HepG2 (cell line): ENCODE data around the gene RBCK1. TPM values are rescaled to one million over a fixed set of nuclear protein-coding genes. Genes with fewer than 3 reads are reported as not detected.

Source experiments
- GATAD2A ChIP-seq: IDR thresholded peaks from 2 replicates; pipeline ENCODE4 v1.6.1; 2016
- STAT5B ChIP-seq: sonication (generic); formaldehyde crosslinking; IDR thresholded peaks from 2 replicates; pipeline ENCODE4 v1.4.0; 2020; ENCODE audit warnings: missing genetic modification reagents
- TBP ChIP-seq: sonication (generic); formaldehyde crosslinking; IDR thresholded peaks from 2 replicates; pipeline ENCODE4 v1.5.0; 2020; ENCODE audit warnings: missing genetic modification reagents
- TCF12 ChIP-seq, 2 experiments: fragments of 450-650 bp in 1 of 2; sonication (generic) in 1 of 2; formaldehyde crosslinking in 1 of 2; IDR thresholded peaks; 2 replicates each; pipeline versions ENCODE4 v1.6.1 to v1.8.0; 2017 to 2022; ENCODE audit warnings: antibody characterized with exemption in 1 of 2, mild to moderate bottlenecking in 1 of 2, missing genetic modification reagents in 1 of 2, moderate library complexity in 1 of 2
- WIZ ChIP-seq: sonication (generic); formaldehyde crosslinking; IDR thresholded peaks from 2 replicates; pipeline ENCODE4 v1.5.1; 2020; ENCODE audit warnings: mild to moderate bottlenecking, missing genetic modification reagents
- ZFP37 ChIP-seq: sonication (generic); formaldehyde crosslinking; IDR thresholded peaks from 2 replicates; pipeline ENCODE4 v1.4.0; 2020; ENCODE audit warnings: missing genetic modification reagents, borderline replicate concordance
- ZNF10 ChIP-seq: sonication (generic); formaldehyde crosslinking; IDR thresholded peaks from 2 replicates; pipeline ENCODE4 v1.4.0; 2020; ENCODE audit warnings: mild to moderate bottlenecking, low read depth, missing genetic modification reagents, borderline replicate concordance
- ZNF713 ChIP-seq: sonication (generic); formaldehyde crosslinking; IDR thresholded peaks from 2 replicates; pipeline ENCODE4 v1.4.0; 2020; ENCODE audit warnings: mild to moderate bottlenecking, missing genetic modification reagents
- ZNF75D ChIP-seq: sonication (generic); formaldehyde crosslinking; IDR thresholded peaks from 2 replicates; pipeline ENCODE4 v1.8.1; 2023; ENCODE audit warnings: missing genetic modification reagents, mild to moderate bottlenecking, borderline replicate concordance
- ZNF777 ChIP-seq: sonication (generic); formaldehyde crosslinking; IDR thresholded peaks from 2 replicates; pipeline ENCODE4 v1.4.0; 2020; ENCODE audit warnings: missing genetic modification reagents
- polyA plus RNA-seq, 8 experiments: library from polyadenylated mRNA; depleted of rRNA in 3 of 8; stranded (reverse) in 7 of 8; unstranded in 1 of 8; fragments of >200 nt; fragmentation: Illumina TruSeq in 4 of 8; extraction: Trizol in 4 of 8; gene quantifications; 2 replicates each; pipeline versions ENCODE4 v1.2.1 to v1.2.3, GENCODE V29; 2011 to 2016; ENCODE audit warnings: low read depth in 4 of 8, missing spikeins in 1 of 8, mixed read lengths in 1 of 8; ENCODE audit not compliant: insufficient read depth in 1 of 8
- total RNA-seq, 5 experiments: library from RNA; depleted of rRNA; stranded (reverse); fragments of >200 nt; fragmentation: Illumina TruSeq; extraction: Trizol; gene quantifications; 2 replicates each; pipeline ENCODE4 v1.2.3, GENCODE V29; 2016; ENCODE audit warnings: low read depth in 1 of 5
- TF ChIP-seq, protein P1 (sequence below): sonication (generic); formaldehyde crosslinking; IDR thresholded peaks from 2 replicates; pipeline ENCODE4 v1.5.0; 2020; ENCODE audit warnings: missing genetic modification reagents
- TF ChIP-seq, protein P2 (sequence below): sonication (generic); formaldehyde crosslinking; IDR thresholded peaks from 2 replicates; pipeline ENCODE4 v1.4.0; 2020; ENCODE audit warnings: missing genetic modification reagents
- TF ChIP-seq, protein P3 (sequence below), 2 experiments: sonication (generic) in 1 of 2; formaldehyde crosslinking in 1 of 2; IDR thresholded peaks; 2 replicates each; pipeline versions ENCODE4 v1.6.1 to v1.9.0; 2014 to 2022; ENCODE audit warnings: antibody characterized with exemption in 1 of 2, borderline replicate concordance in 1 of 2, inconsistent platforms in 1 of 2, low read depth in 1 of 2, missing genetic modification reagents in 1 of 2

Gene RBCK1
- total and polyA plus RNA-seq, 2 of the 13 experiments (the other 11 are each of a cell fraction or from before 2014, with no cell fraction given): 149 to 215 TPM

DNA sequence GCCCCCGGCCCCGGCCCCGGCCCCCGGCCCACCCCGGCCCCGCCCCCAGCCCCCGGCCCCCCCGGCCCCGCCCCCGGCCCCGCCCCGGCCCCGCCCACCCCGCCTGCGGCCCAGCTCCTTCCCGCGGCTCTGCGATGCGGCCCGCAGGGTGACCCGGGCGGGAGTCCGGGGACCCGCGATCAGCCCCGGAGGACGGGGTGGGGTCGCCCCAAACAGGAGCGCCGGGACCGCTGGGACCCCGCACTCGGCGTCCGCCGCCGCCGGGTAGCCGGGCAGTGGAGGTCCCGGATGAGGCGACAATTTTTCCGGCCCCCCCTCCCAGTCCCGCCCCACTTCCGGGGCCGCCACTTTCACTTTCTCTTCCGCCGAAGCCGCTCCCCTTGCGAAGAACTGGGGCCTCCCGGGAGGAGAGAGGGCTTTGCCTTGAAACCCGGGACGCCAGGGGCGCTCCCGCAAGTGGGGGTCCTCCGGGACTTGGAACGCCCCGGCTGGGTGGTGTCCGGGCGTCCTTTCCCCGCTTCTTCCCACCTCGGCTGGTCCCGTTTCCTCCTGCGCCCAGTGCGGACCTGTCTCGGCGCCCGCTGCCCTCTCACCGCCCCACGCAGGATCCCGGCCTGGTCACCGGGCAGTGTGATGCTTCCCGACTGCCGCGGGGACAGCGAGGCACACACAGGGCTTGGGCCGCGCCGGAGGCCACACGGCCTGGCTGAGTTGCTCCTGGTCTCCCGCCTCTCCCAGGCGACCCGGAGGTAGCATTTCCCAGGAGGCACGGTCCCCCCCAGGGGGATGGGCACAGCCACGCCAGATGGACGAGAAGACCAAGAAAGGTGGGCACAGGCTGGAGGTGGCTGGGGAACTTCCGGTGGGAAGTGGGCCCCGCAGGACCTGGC, at the start of gene RBCK1 (continued):
- TF ChIP-seq TCF12 (IDR thresholded peaks at IDR 0.05): no peak
- TF ChIP-seq TCF12 (CRISPR knock-in tag; IDR thresholded peaks at IDR 0.05): peak; percentile 97
- peak; percentile 71; the same call in 1 of the 2 replicates for TF ChIP-seq ZFP37 (CRISPR knock-in tag)
- TF ChIP-seq, protein P1, sequence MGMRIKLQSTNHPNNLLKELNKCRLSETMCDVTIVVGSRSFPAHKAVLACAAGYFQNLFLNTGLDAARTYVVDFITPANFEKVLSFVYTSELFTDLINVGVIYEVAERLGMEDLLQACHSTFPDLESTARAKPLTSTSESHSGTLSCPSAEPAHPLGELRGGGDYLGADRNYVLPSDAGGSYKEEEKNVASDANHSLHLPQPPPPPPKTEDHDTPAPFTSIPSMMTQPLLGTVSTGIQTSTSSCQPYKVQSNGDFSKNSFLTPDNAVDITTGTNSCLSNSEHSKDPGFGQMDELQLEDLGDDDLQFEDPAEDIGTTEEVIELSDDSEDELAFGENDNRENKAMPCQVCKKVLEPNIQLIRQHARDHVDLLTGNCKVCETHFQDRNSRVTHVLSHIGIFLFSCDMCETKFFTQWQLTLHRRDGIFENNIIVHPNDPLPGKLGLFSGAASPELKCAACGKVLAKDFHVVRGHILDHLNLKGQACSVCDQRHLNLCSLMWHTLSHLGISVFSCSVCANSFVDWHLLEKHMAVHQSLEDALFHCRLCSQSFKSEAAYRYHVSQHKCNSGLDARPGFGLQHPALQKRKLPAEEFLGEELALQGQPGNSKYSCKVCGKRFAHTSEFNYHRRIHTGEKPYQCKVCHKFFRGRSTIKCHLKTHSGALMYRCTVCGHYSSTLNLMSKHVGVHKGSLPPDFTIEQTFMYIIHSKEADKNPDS (CRISPR knock-in tag): no peak
- TF ChIP-seq, protein P2, sequence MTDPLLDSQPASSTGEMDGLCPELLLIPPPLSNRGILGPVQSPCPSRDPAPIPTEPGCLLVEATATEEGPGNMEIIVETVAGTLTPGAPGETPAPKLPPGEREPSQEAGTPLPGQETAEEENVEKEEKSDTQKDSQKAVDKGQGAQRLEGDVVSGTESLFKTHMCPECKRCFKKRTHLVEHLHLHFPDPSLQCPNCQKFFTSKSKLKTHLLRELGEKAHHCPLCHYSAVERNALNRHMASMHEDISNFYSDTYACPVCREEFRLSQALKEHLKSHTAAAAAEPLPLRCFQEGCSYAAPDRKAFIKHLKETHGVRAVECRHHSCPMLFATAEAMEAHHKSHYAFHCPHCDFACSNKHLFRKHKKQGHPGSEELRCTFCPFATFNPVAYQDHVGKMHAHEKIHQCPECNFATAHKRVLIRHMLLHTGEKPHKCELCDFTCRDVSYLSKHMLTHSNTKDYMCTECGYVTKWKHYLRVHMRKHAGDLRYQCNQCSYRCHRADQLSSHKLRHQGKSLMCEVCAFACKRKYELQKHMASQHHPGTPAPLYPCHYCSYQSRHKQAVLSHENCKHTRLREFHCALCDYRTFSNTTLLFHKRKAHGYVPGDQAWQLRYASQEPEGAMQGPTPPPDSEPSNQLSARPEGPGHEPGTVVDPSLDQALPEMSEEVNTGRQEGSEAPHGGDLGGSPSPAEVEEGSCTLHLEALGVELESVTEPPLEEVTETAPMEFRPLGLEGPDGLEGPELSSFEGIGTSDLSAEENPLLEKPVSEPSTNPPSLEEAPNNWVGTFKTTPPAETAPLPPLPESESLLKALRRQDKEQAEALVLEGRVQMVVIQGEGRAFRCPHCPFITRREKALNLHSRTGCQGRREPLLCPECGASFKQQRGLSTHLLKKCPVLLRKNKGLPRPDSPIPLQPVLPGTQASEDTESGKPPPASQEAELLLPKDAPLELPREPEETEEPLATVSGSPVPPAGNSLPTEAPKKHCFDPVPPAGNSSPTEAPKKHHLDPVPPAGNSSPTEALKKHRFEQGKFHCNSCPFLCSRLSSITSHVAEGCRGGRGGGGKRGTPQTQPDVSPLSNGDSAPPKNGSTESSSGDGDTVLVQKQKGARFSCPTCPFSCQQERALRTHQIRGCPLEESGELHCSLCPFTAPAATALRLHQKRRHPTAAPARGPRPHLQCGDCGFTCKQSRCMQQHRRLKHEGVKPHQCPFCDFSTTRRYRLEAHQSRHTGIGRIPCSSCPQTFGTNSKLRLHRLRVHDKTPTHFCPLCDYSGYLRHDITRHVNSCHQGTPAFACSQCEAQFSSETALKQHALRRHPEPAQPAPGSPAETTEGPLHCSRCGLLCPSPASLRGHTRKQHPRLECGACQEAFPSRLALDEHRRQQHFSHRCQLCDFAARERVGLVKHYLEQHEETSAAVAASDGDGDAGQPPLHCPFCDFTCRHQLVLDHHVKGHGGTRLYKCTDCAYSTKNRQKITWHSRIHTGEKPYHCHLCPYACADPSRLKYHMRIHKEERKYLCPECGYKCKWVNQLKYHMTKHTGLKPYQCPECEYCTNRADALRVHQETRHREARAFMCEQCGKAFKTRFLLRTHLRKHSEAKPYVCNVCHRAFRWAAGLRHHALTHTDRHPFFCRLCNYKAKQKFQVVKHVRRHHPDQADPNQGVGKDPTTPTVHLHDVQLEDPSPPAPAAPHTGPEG (CRISPR knock-in tag): peak; percentile 75; the same call in 1 of the 2 replicates
- TF ChIP-seq ZNF713 (CRISPR knock-in tag): peak; percentile 92; the same call in 1 of the 2 replicates
- no peak for TF ChIP-seq ZNF10
- peak; percentile 54; the same call in 1 of the 2 replicates for TF ChIP-seq ZNF777 (CRISPR knock-in tag)
- peak; percentile 84; the same call in 1 of the 2 replicates for TF ChIP-seq ZNF75D (CRISPR knock-in tag)
- peak; percentile 63; the same call in 1 of the 2 replicates for TF ChIP-seq TBP (CRISPR knock-in tag)
- TF ChIP-seq WIZ: peak; percentile 74; the same call in 1 of the 2 replicates
- TF ChIP-seq GATAD2A (CRISPR knock-in tag): peak; percentile 56; the same call in 1 of the 2 replicates
- TF ChIP-seq, protein P3, sequence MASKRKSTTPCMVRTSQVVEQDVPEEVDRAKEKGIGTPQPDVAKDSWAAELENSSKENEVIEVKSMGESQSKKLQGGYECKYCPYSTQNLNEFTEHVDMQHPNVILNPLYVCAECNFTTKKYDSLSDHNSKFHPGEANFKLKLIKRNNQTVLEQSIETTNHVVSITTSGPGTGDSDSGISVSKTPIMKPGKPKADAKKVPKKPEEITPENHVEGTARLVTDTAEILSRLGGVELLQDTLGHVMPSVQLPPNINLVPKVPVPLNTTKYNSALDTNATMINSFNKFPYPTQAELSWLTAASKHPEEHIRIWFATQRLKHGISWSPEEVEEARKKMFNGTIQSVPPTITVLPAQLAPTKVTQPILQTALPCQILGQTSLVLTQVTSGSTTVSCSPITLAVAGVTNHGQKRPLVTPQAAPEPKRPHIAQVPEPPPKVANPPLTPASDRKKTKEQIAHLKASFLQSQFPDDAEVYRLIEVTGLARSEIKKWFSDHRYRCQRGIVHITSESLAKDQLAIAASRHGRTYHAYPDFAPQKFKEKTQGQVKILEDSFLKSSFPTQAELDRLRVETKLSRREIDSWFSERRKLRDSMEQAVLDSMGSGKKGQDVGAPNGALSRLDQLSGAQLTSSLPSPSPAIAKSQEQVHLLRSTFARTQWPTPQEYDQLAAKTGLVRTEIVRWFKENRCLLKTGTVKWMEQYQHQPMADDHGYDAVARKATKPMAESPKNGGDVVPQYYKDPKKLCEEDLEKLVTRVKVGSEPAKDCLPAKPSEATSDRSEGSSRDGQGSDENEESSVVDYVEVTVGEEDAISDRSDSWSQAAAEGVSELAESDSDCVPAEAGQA (IDR thresholded peaks at IDR 0.05; ENCODE audit: low read depth): 0 out of 2 replicates have a peak, but pooled peaks have one; percentile 8
- TF ChIP-seq, protein P3 (CRISPR knock-in tag; IDR thresholded peaks at IDR 0.05; ENCODE audit: borderline replicate concordance): peak; percentile 40; the same call in 1 of the 2 replicates
- 0 out of 2 replicates have a peak, but pooled peaks have one; percentile 52 for TF ChIP-seq STAT5B (CRISPR knock-in tag)
